Esophagus (tissue), 2 donors: ENCODE data around the gene TBL3. TPM values are rescaled to one million over a fixed set of nuclear protein-coding genes. Genes with fewer than 3 reads are reported as not detected.
A peak's percentile ranks its signal among the peaks of the same experiment; 100 is the strongest.

ENCODE experiments used
- H3K27ac ChIP-seq, 2 donors: one replicate each; pipeline ENCODE4 v1.5.1; 2013; ENCODE audit warnings: low read depth in 2 of 2, mild to moderate bottlenecking in 2 of 2, inconsistent platforms in 1 of 2, low read length in 1 of 2, moderate library complexity in 1 of 2
- H3K27me3 ChIP-seq, 2 donors: one replicate each; pipeline ENCODE4 v1.6.1; 2013; ENCODE audit warnings: low read length in 2 of 2, control low read depth in 1 of 2, mild to moderate bottlenecking in 1 of 2; ENCODE audit not compliant: insufficient read depth in 2 of 2, control insufficient read depth in 1 of 2
- H3K36me3 ChIP-seq, 2 donors: one replicate each; pipeline ENCODE4 v1.6.1; 2013; ENCODE audit warnings: low read length in 1 of 2; ENCODE audit not compliant: control insufficient read depth in 2 of 2, insufficient read depth in 2 of 2
- H3K4me1 ChIP-seq, 2 donors: one replicate each; pipeline ENCODE4 v1.6.1; 2013; ENCODE audit warnings: low read length in 1 of 2; ENCODE audit not compliant: control insufficient read depth in 2 of 2, insufficient read depth in 2 of 2
- H3K4me3 ChIP-seq, 2 donors: one replicate each; pipeline ENCODE4 v1.5.1; 2013; ENCODE audit warnings: low read length in 2 of 2, mild to moderate bottlenecking in 2 of 2, low read depth in 1 of 2, moderate library complexity in 1 of 2
- H3K9me3 ChIP-seq, 2 donors: one replicate each; pipeline ENCODE4 v1.6.1; 2013; ENCODE audit warnings: mild to moderate bottlenecking in 2 of 2, low read depth in 1 of 2, low read length in 1 of 2, moderate library complexity in 1 of 2; ENCODE audit not compliant: control insufficient read depth in 2 of 2, insufficient read depth in 1 of 2
- WGBS, 2 donors: extraction: QIAGEN DNeasy Blood & Tissue Kit; methylation state at CpG; one replicate each; pipeline ENCODE4 v1.1.7; 2013; 5-methylcytosine and 5-hydroxymethylcytosine counted together
- polyA plus RNA-seq, 2 donors: library from polyadenylated mRNA; stranded (reverse); fragments of 200-250 nt; gene quantifications; one replicate each; pipeline ENCODE4 v1.2.3, GENCODE V29; 2013
- donor health status: healthy with polysubstance abuse.
- donor health status: Bipolar disorder and iron deficiency.

Gene TBL3
- polyA plus RNA-seq, 2 donors = 56.6 to 59.0 TPM

GRCh38 chr16:1987198-1987597 is 15.3 kb downstream of the TBL3 start:
- H3K27ac ChIP-seq = no peak overlapping the region
- H3K9me3 ChIP-seq = peaks cover 0 to 4% of the 10 kb centered on the region in 2 donors
- WGBS, 2 donors = 94 to 97% methylated on average over 7 to 10 of the region's 10 CpGs
- peaks cover 0 to 18% of the 10 kb centered on the region in 2 donors for H3K27me3 ChIP-seq
- peaks cover 0 to 12% of the 10 kb centered on the region in 2 donors for H3K36me3 ChIP-seq
- H3K4me1 ChIP-seq = peaks cover 12 to 34% of the 10 kb centered on the region in 2 donors
- no peak overlapping the region for H3K4me3 ChIP-seq

- 5 to 6% methylated on average over 48 to 67 of the region's 67 CpGs for WGBS, 2 donors
- H3K36me3 ChIP-seq = peaks cover 0 to 12% of the 10 kb centered on the region in 2 donors
- H3K4me1 ChIP-seq = peaks cover 12 to 35% of the 10 kb centered on the region in 2 donors
- peaks cover 0 to 4% of the 10 kb centered on the region in 2 donors for H3K9me3 ChIP-seq
- H3K27ac ChIP-seq = peak within 1 kb of the TSS in 1 of 2 donors; percentile 6
- H3K4me3 ChIP-seq = peak within 1 kb of the TSS; percentile 17 to 33
- peaks cover 0 to 18% of the 10 kb centered on the region in 2 donors for H3K27me3 ChIP-seq
Measured at GRCh38 chr16:1989209-1990100, 17.6 kb downstream of the TBL3 start, which contains the start of gene SYNGR3. Gene SYNGR3 (plus strand): TSS chr16:1989970. CDS start chr16:1990103, 133 bp downstream.

GRCh38 chr16:1990101-1990350 is 18.2 kb downstream of the TBL3 start:
- peaks cover 0 to 12% of the 10 kb centered on the region in 2 donors for H3K36me3 ChIP-seq

GRCh38 chr16:1990351-1991134 is 18.7 kb downstream of the TBL3 start:
- 3 to 4% methylated on average over 43 to 50 of the region's 50 CpGs for WGBS, 2 donors
- peaks cover 7 to 29% of the 10 kb centered on the region in 2 donors for H3K4me1 ChIP-seq
- peaks cover 0 to 4% of the 10 kb centered on the region in 2 donors for H3K9me3 ChIP-seq
- peak overlapping the region; percentile 17 to 33 for H3K4me3 ChIP-seq
- peak overlapping the region in 1 of 2 donors; percentile 6 for H3K27ac ChIP-seq
- peaks cover 0 to 18% of the 10 kb centered on the region in 2 donors for H3K27me3 ChIP-seq
- H3K36me3 ChIP-seq = peaks cover 0 to 11% of the 10 kb centered on the region in 2 donors

More at GRCh38 chr16:1990101-1990350, 18.2 kb downstream of the TBL3 start:
- Histone ChIP-seq H3K4me3 (peak overlapping the region; percentile 15 to 17), H3K9me3 (peaks cover 0 to 4% of the 10 kb centered on the region in 2 donors), H3K27ac (no peak overlapping the region), H3K27me3 (peaks cover 0 to 18% of the 10 kb centered on the region in 2 donors), H3K4me1 (peaks cover 8 to 33% of the 10 kb centered on the region in 2 donors)
- WGBS, 2 donors = 0 to 2% methylated on average over 4 to 25 of the region's 25 CpGs

- Histone ChIP-seq H3K9me3 (peaks cover 0 to 4% of the 10 kb centered on the region in 2 donors), H3K27me3 (peaks cover 0 to 18% of the 10 kb centered on the region in 2 donors), H3K27ac (no peak overlapping the region), H3K4me3 (peak overlapping the region; percentile 17 to 33), H3K4me1 (peaks cover 7 to 25% of the 10 kb centered on the region in 2 donors), H3K36me3 (peaks cover 0 to 5% of the 10 kb centered on the region in 2 donors)
- WGBS, 2 donors = 12 to 14% methylated on average over 18 of the region's 18 CpGs
Measured at GRCh38 chr16:1991135-1991551, 19.3 kb downstream of the TBL3 start.

- WGBS, 2 donors = 13% methylated on average over 21 to 22 of the region's 22 CpGs
- peak overlapping the region; percentile 9 to 49 for H3K4me3 ChIP-seq
- H3K27me3 ChIP-seq = peaks cover 0 to 18% of the 10 kb centered on the region in 2 donors
- H3K9me3 ChIP-seq = peaks cover 0 to 4% of the 10 kb centered on the region in 2 donors
- peaks cover 0 to under 1% of the 10 kb centered on the region in 2 donors for H3K36me3 ChIP-seq
- H3K4me1 ChIP-seq = peaks cover 7 to 27% of the 10 kb centered on the region in 2 donors
- H3K27ac ChIP-seq = peak overlapping the region in 1 of 2 donors; percentile 65
Measured at GRCh38 chr16:1991588-1991947, 19.7 kb downstream of the TBL3 start.

GRCh38 chr16:1991948-1992703 is 20.3 kb downstream of the TBL3 start:
- peaks cover 0 to 18% of the 10 kb centered on the region in 2 donors for H3K27me3 ChIP-seq
- peak overlapping the region; percentile 9 to 49 for H3K4me3 ChIP-seq

GRCh38 chr16:1992704-1993317 is 21.0 kb downstream of the TBL3 start:
- 53 to 63% methylated on average over 43 to 50 of the region's 50 CpGs for WGBS, 2 donors
- Histone ChIP-seq H3K4me3 (no peak overlapping the region), H3K27me3 (peaks cover 0 to 18% of the 10 kb centered on the region in 2 donors), H3K27ac (peak overlapping the region in 1 of 2 donors; percentile 76), H3K4me1 (peaks cover 7 to 27% of the 10 kb centered on the region in 2 donors), H3K36me3 (peaks cover 0 to 6% of the 10 kb centered on the region in 2 donors), H3K9me3 (peaks cover 0 to 4% of the 10 kb centered on the region in 2 donors)

More at GRCh38 chr16:1991948-1992703, 20.3 kb downstream of the TBL3 start:
- peaks cover 7 to 27% of the 10 kb centered on the region in 2 donors for H3K4me1 ChIP-seq
- H3K9me3 ChIP-seq = peaks cover 0 to 4% of the 10 kb centered on the region in 2 donors
- peak overlapping the region in 1 of 2 donors; percentile 65 for H3K27ac ChIP-seq
- WGBS, 2 donors = 7 to 11% methylated on average over 52 to 96 of the region's 96 CpGs
- peaks cover 0 to 2% of the 10 kb centered on the region in 2 donors for H3K36me3 ChIP-seq
